A549 (cell line): ENCODE measurements around the gene NFYC.

Experiments used
- CTCF ChIP-seq: fragments of >200 bp; sonication (Bioruptor Twin); formaldehyde crosslinking; IDR thresholded peaks from 3 replicates; pipeline ENCODE4 v1.5.1; 2016
- HDAC2 ChIP-seq: fragments of 200-600 bp; sonication (generic); IDR thresholded peaks from 2 replicates; pipeline ENCODE4 v1.6.1; 2016
- JUN ChIP-seq, 2 experiments: fragments of >200 bp; sonication (Bioruptor Twin); formaldehyde crosslinking; IDR thresholded peaks; 2 replicates in 1 of 2; 3 replicates in 1 of 2; pipeline ENCODE4 v1.6.1; 2016 to 2017

- TF ChIP-seq HDAC2 = no peak
- TF ChIP-seq JUN (IDR thresholded peaks at IDR 0.05) = no peak
- no peak for TF ChIP-seq CTCF
Observed at GRCh38 chr1:40711465-40712404, 20.2 kb downstream of the NFYC start.
